CD14-positive monocyte (primary cell): Measurements from ENCODE around the gene LHX4. TPM values are rescaled to one million over a fixed set of nuclear protein-coding genes. Genes with fewer than 3 reads are reported as not detected.

Source experiments
- DNase-seq, 3 donors: peaks; one replicate each; pipeline ENCODE4 v3.0.0-alpha.2; 2011 to 2022
- H2AFZ ChIP-seq: 2 replicates; pipeline ENCODE4 v1.6.0; 2012; ENCODE audit warnings: mild to moderate bottlenecking, low read depth, low read length, inconsistent platforms; ENCODE audit not compliant: insufficient read depth, poor library complexity, severe bottlenecking
- H3K27ac ChIP-seq, 2 donors: 1 replicate in 1 of 2; 2 replicates in 1 of 2; pipeline ENCODE4 v1.5.1; 2012 to 2013; ENCODE audit warnings: low read length in 2 of 2, control low read depth in 1 of 2, inconsistent platforms in 1 of 2, low read depth in 1 of 2, mild to moderate bottlenecking in 1 of 2
- H3K27me3 ChIP-seq, 2 donors: one replicate each; pipeline versions ENCODE4 v1.6.0 to v1.6.1; 2011 to 2013; ENCODE audit warnings: low read length in 2 of 2; ENCODE audit not compliant: control insufficient read depth in 2 of 2, insufficient read depth in 2 of 2
- H3K36me3 ChIP-seq, 2 donors: replicated peaks in 1 of 2; 1 replicate in 1 of 2; 2 replicates in 1 of 2; pipeline versions ENCODE4 v1.5.1 to v1.6.1; 2012 to 2013; ENCODE audit warnings: low read length in 2 of 2, control low read depth in 1 of 2, inconsistent platforms in 1 of 2, mild to moderate bottlenecking in 1 of 2; ENCODE audit not compliant: insufficient read depth in 2 of 2, control insufficient read depth in 1 of 2
- H3K4me1 ChIP-seq, 2 donors: 1 replicate in 1 of 2; 2 replicates in 1 of 2; pipeline versions ENCODE4 v1.5.1 to v1.6.1; 2012 to 2013; ENCODE audit warnings: low read length in 2 of 2, control low read depth in 1 of 2, inconsistent platforms in 1 of 2, mild to moderate bottlenecking in 1 of 2, moderate library complexity in 1 of 2; ENCODE audit not compliant: insufficient read depth in 2 of 2, control insufficient read depth in 1 of 2
- H3K4me2 ChIP-seq: replicated peaks from 2 replicates; pipeline ENCODE3; 2012; ENCODE audit warnings: low read length, moderate library complexity, mild to moderate bottlenecking; ENCODE audit not compliant: poor library complexity, severe bottlenecking; ENCODE audit errors: extremely low read depth
- H3K4me3 ChIP-seq, 3 experiments: fragments of 200-600 bp in 1 of 3; sonication (generic) in 1 of 3; replicated peaks in 1 of 3; 1 replicate in 2 of 3; 2 replicates in 1 of 3; pipeline ENCODE4 v1.5.1; 2011 to 2013; ENCODE audit warnings: low read length in 3 of 3, mild to moderate bottlenecking in 3 of 3, control low read depth in 2 of 3, low read depth in 2 of 3, inconsistent platforms in 1 of 3, moderate library complexity in 1 of 3
- H3K79me2 ChIP-seq: 2 replicates; pipeline ENCODE4 v1.6.0; 2012; ENCODE audit warnings: mild to moderate bottlenecking, control low read depth, inconsistent platforms, low read length, moderate library complexity; ENCODE audit not compliant: insufficient read depth
- H3K9ac ChIP-seq: 2 replicates; pipeline ENCODE4 v1.6.0; 2017; ENCODE audit warnings: low read length, mild to moderate bottlenecking; ENCODE audit not compliant: insufficient read depth, poor library complexity, severe bottlenecking
- H3K9me3 ChIP-seq, 2 donors: replicated peaks in 1 of 2; 1 replicate in 1 of 2; 2 replicates in 1 of 2; pipeline versions ENCODE4 v1.5.1 to v1.6.1; 2012 to 2013; ENCODE audit warnings: low read length in 2 of 2, control low read depth in 1 of 2; ENCODE audit not compliant: control insufficient read depth in 1 of 2, insufficient read depth in 1 of 2
- H4K20me1 ChIP-seq: 2 replicates; pipeline ENCODE4 v1.6.0; 2012; ENCODE audit warnings: mild to moderate bottlenecking, low read length, control low read depth, moderate library complexity; ENCODE audit not compliant: insufficient read depth
- H3K27ac Mint-ChIP-seq, 7 donors: one replicate each; pipeline ENCODE4 v1.8.0; 2020; ENCODE audit warnings: mild to moderate bottlenecking in 7 of 7, mixed read lengths in 7 of 7, moderate library complexity in 6 of 7, inconsistent platforms in 2 of 7
- H3K27me3 Mint-ChIP-seq, 3 donors: one replicate each; pipeline ENCODE4 v1.8.0; 2021 to 2022; ENCODE audit warnings: low read depth in 3 of 3, mild to moderate bottlenecking in 3 of 3, mixed read lengths in 3 of 3, moderate library complexity in 3 of 3, inconsistent platforms in 1 of 3
- H3K36me3 Mint-ChIP-seq, 2 donors: one replicate each; pipeline ENCODE4 v1.8.0; 2020; ENCODE audit warnings: mixed read lengths in 2 of 2, inconsistent platforms in 1 of 2, mild to moderate bottlenecking in 1 of 2
- H3K4me1 Mint-ChIP-seq: one replicate; pipeline ENCODE4 v1.8.0; 2020; ENCODE audit warnings: mild to moderate bottlenecking, mixed read lengths
- H3K4me3 Mint-ChIP-seq, 2 donors: one replicate each; pipeline ENCODE4 v1.8.0; 2020; ENCODE audit warnings: mild to moderate bottlenecking in 2 of 2, mixed read lengths in 2 of 2, moderate library complexity in 1 of 2
- H3K9me3 Mint-ChIP-seq, 7 donors: one replicate each; pipeline ENCODE4 v1.8.0; 2020 to 2022; ENCODE audit warnings: mixed read lengths in 7 of 7, mild to moderate bottlenecking in 6 of 7, moderate library complexity in 6 of 7, inconsistent platforms in 2 of 7
- CTCF ChIP-seq: fragments of 200-600 bp; IDR thresholded peaks from one replicate; pipeline ENCODE4 v1.8.0; 2022; ENCODE audit warnings: antibody characterized with exemption, mild to moderate bottlenecking
- WGBS: methylation state at CpG from one replicate; pipeline ENCODE4 v1.1.5; 2013; ENCODE audit warnings: missing lambda C conversion rate; ENCODE audit not compliant: insufficient coverage; 5-methylcytosine and 5-hydroxymethylcytosine counted together
- intact Hi-C, 2 donors: fragments of 100-400 bp; cut with micrococcal nuclease; formaldehyde crosslinking; loops; one replicate each; pipeline versions ENCODE4 v1.15.0 to v1.15.1; 2023
- polyA plus RNA-seq, 3 donors: library from polyadenylated mRNA; depleted of rRNA in 1 of 3; unstranded in 2 of 3; stranded (reverse) in 1 of 3; fragments of 300-500 nt in 2 of 3; fragments of >200 nt in 1 of 3; fragmentation: Illumina TruSeq in 2 of 3; gene quantifications; 1 replicate in 2 of 3; 2 replicates in 1 of 3; pipeline ENCODE4 v1.2.3, GENCODE V29; 2012 to 2021

The LHX4 gene
- polyA plus RNA-seq, 3 donors: not detected

- Mint-ChIP-seq H3K27me3 (no peaks in the 10 kb centered on the region), H3K4me3 (no peak overlapping the region), H3K4me1 (peaks cover 5% of the 10 kb centered on the region), H3K36me3 (peaks cover 12 to 13% of the 10 kb centered on the region in 2 donors), H3K9me3 (peaks cover 0 to 3% (median 2%) of the 10 kb centered on the region in 7 donors), H3K27ac (peak overlapping the region in 1 of 7 donors; percentile 48)
- Histone ChIP-seq H3K4me1 (no peaks in the 10 kb centered on the region), H3K36me3 (peaks cover 0 to 7% of the 10 kb centered on the region in 2 donors), H2AFZ (no peak overlapping the region), H4K20me1 (no peaks in the 10 kb centered on the region), H3K9ac (no peak overlapping the region), H3K27ac (no peak overlapping the region), H3K4me2 (no peak overlapping the region), H3K9me3 (no peaks in the 10 kb centered on the region), H3K27me3 (no peaks in the 10 kb centered on the region), H3K4me3 (no peak overlapping the region), H3K79me2 (no peaks in the 10 kb centered on the region)
- intact Hi-C loops: no loop called here
- WGBS: no CpG with 5 or more reads among the region's 3 CpGs
- DNase-seq: peak; percentile 21 to 54 (median 40)
- TF ChIP-seq CTCF: no peak
Observed at GRCh38 chr1:180310095-180310494, 80.0 kb downstream of the LHX4 start.

GRCh38 chr1:180311011-180311730 lies 81.1 kb downstream of the LHX4 start:
- Mint-ChIP-seq H3K36me3 (peaks cover 12 to 13% of the 10 kb centered on the region in 2 donors), H3K4me3 (no peak overlapping the region), H3K27me3 (no peaks in the 10 kb centered on the region), H3K9me3 (peaks cover 0 to 3% (median 1%) of the 10 kb centered on the region in 7 donors), H3K4me1 (peaks cover 5% of the 10 kb centered on the region), H3K27ac (no peak overlapping the region)
- Histone ChIP-seq H2AFZ (no peak overlapping the region), H3K27me3 (no peaks in the 10 kb centered on the region), H3K4me3 (no peak overlapping the region), H3K9me3 (no peaks in the 10 kb centered on the region), H4K20me1 (no peaks in the 10 kb centered on the region), H3K9ac (no peak overlapping the region), H3K4me2 (no peak overlapping the region), H3K4me1 (no peaks in the 10 kb centered on the region), H3K27ac (no peak overlapping the region), H3K79me2 (no peaks in the 10 kb centered on the region), H3K36me3 (peaks cover 0 to 7% of the 10 kb centered on the region in 2 donors)
- TF ChIP-seq CTCF: no peak
- DNase-seq: no peak
- intact Hi-C loops: no loop called here
- 95% methylated on average over 3 of the region's 4 CpGs for WGBS
